GM21717 (cell line): Measurements from ENCODE around the gene GIMAP1.
A peak's percentile ranks its signal among the peaks of the same experiment; 100 is the strongest.
"Not testable (repeated sequence)": the region's sequence is repeated elsewhere in the genome, so short reads cannot be mapped to it uniquely, and the experiment has no call there.

Source experiments
- ATAC-seq: cut with Tn5 transposase; IDR thresholded peaks from one replicate; pipeline ENCODE4 v1.9.1; 2021; ENCODE audit warnings: mild to moderate bottlenecking, moderate library complexity; ENCODE audit not compliant: unreplicated experiment

The GIMAP1 gene

GRCh38 chr7:150716368-150716767 lies at the start of gene GIMAP1:
TSS of gene GIMAP1 (plus strand) at chr7:150716613. CDS start at chr7:150719048, 2,435 bp downstream.
- no peak for ATAC-seq

GRCh38 chr7:150668472-150668911 lies 47.9 kb upstream of the GIMAP1 start:
- peak; percentile 74 for ATAC-seq

- no peak for ATAC-seq
These were observed 47.4 kb upstream of the GIMAP1 start for GRCh38 chr7:150668977-150669376.

GRCh38 chr7:150671798-150672585 lies 44.4 kb upstream of the GIMAP1 start:
- ATAC-seq, result not testable (repeated sequence)

GRCh38 chr7:150675714-150676113 lies 40.7 kb upstream of the GIMAP1 start:
- ATAC-seq, result no peak

GRCh38 chr7:150676276-150676675 lies 40.1 kb upstream of the GIMAP1 start:
- not testable (repeated sequence) for ATAC-seq

- ATAC-seq, result not testable (repeated sequence)
These were observed 39.6 kb upstream of the GIMAP1 start for GRCh38 chr7:150676854-150677253.

- ATAC-seq, result not testable (repeated sequence)
These were observed 37.8 kb upstream of the GIMAP1 start for GRCh38 chr7:150678601-150679000.

GRCh38 chr7:150680364-150680763 lies 36.0 kb upstream of the GIMAP1 start:
- not testable (repeated sequence) for ATAC-seq

GRCh38 chr7:150685219-150686029 lies 31.0 kb upstream of the GIMAP1 start, which contains the start of gene GIMAP2:
TSS of gene GIMAP2 (plus strand) at chr7:150685706. CDS start at chr7:150687060, 1,354 bp downstream.
- ATAC-seq, result peak; percentile 98

GRCh38 chr7:150686030-150686631 lies 30.3 kb upstream of the GIMAP1 start:
- ATAC-seq, result peak; percentile 43

GRCh38 chr7:150688630-150689029 lies 27.8 kb upstream of the GIMAP1 start:
- no peak for ATAC-seq

GRCh38 chr7:150695654-150696053 lies 20.8 kb upstream of the GIMAP1 start:
- ATAC-seq, result no peak

- no peak for ATAC-seq
These were observed 13.2 kb upstream of the GIMAP1 start for GRCh38 chr7:150703209-150703608.

- ATAC-seq, result no peak
These were observed 1.1 kb upstream of the GIMAP1 start for GRCh38 chr7:150715293-150715692.

- ATAC-seq, result no peak
These were observed 675 bp upstream of the GIMAP1 start for GRCh38 chr7:150715738-150716137.

GRCh38 chr7:150716939-150717338 lies 526 bp downstream of the GIMAP1 start:
- no peak for ATAC-seq

GRCh38 chr7:150717814-150718420 lies 1.5 kb downstream of the GIMAP1 start:
- no peak for ATAC-seq

GRCh38 chr7:150719436-150719835 lies 3.0 kb downstream of the GIMAP1 start:
- no peak for ATAC-seq

GRCh38 chr7:150719960-150720891 lies 3.8 kb downstream of the GIMAP1 start:
- no peak for ATAC-seq
